Measurements from ENCODE around the gene SLC27A5. TPM values are rescaled to one million over a fixed set of nuclear protein-coding genes. Genes with fewer than 3 reads are reported as not detected.
A peak's percentile ranks its signal among the peaks of the same experiment; 100 is the strongest.

SLC27A5 gene
- total and polyA plus RNA-seq, 2 of the 13 experiments (the other 11 are each of a cell fraction or from before 2014, with no cell fraction given) = 30.3 to 40.2 TPM

GRCh38 chr19:58559275-58560006 lies 47.6 kb upstream of the SLC27A5 start (continued):
- no peak for TF ChIP-seq ZBTB4 (CRISPR knock-in tag; IDR thresholded peaks at IDR 0.05; ENCODE audit: borderline replicate concordance)
- TF ChIP-seq, protein P1, sequence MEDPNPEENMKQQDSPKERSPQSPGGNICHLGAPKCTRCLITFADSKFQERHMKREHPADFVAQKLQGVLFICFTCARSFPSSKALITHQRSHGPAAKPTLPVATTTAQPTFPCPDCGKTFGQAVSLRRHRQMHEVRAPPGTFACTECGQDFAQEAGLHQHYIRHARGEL (CRISPR knock-in tag; IDR thresholded peaks at IDR 0.05) = peak; percentile 48; the same call in 1 of the 2 replicates
- no peak for TF ChIP-seq HNF1A (IDR thresholded peaks at IDR 0.05; ENCODE audit: low read depth)
- no peak; the same call in 1 of the 2 replicates for TF ChIP-seq HNF1A (CRISPR knock-in tag; IDR thresholded peaks at IDR 0.05; ENCODE audit: borderline replicate concordance)
- peak; percentile 69; the same call in 1 of the 2 replicates for TF ChIP-seq ZNF317 (CRISPR knock-in tag; IDR thresholded peaks at IDR 0.05)
- peak; percentile 70 for TF ChIP-seq MIER3 (CRISPR knock-in tag; IDR thresholded peaks at IDR 0.05; ENCODE audit: borderline replicate concordance)
- TF ChIP-seq SALL1 (CRISPR knock-in tag; IDR thresholded peaks at IDR 0.05) = peak; percentile 86
- TF ChIP-seq TAF1 (CRISPR knock-in tag; IDR thresholded peaks at IDR 0.05) = peak; percentile 66
- TF ChIP-seq ZNF782 (CRISPR knock-in tag; IDR thresholded peaks at IDR 0.05; ENCODE audit: borderline replicate concordance) = 0 out of 2 replicates have a peak, but pooled peaks have one; percentile 54
- peak; percentile 79; the same call in 1 of the 2 replicates for TF ChIP-seq ZNF230 (CRISPR knock-in tag; IDR thresholded peaks at IDR 0.05)
- TF ChIP-seq FIP1L1 (IDR thresholded peaks at IDR 0.05; ENCODE audit: borderline replicate concordance, insufficient read depth, low read depth, low read length) = no peak
- TF ChIP-seq ZNF362 (CRISPR knock-in tag; IDR thresholded peaks at IDR 0.05; ENCODE audit: borderline replicate concordance) = no peak
- no peak; the same call in 1 of the 2 replicates for TF ChIP-seq ZNF234 (CRISPR knock-in tag; conservative IDR thresholded peaks at IDR 0.05)
- TF ChIP-seq RFXAP (CRISPR knock-in tag; IDR thresholded peaks at IDR 0.05; ENCODE audit: borderline replicate concordance) = no peak
- no peak; the same call in 1 of the 2 replicates for TF ChIP-seq SIN3A (IDR thresholded peaks at IDR 0.05; ENCODE audit: borderline replicate concordance, low read depth, low read length)
- no peak for TF ChIP-seq BRCA1 (CRISPR knock-in tag; IDR thresholded peaks at IDR 0.05)
- peak; percentile 73 for TF ChIP-seq ZGPAT (CRISPR knock-in tag; IDR thresholded peaks at IDR 0.05)

All from HepG2 (cell line).